ENCODE results near the gene RIMS4. TPM values are rescaled to one million over a fixed set of nuclear protein-coding genes. Genes with fewer than 3 reads are reported as not detected.

Gene RIMS4
- total RNA-seq, 1 donor from 2014 or later: 7.5 TPM

- TF ChIP-seq CTCF (conservative IDR thresholded peaks at IDR 0.05): no peak
- Mint-ChIP-seq H3K27ac (no peak overlapping the region), H3K27me3 (peaks cover 11% of the 10 kb centered on the region), H3K9me3 (no peaks in the 10 kb centered on the region), H3K4me3 (no peak overlapping the region), H3K4me1 (ENCODE audit: unreplicated experiment) (no peaks in the 10 kb centered on the region), H3K36me3 (no peaks in the 10 kb centered on the region)
- DNase-seq (ENCODE audit: extremely low spot score, unreplicated experiment): no peak
These were observed 24.6 kb downstream of the RIMS4 start for GRCh38 chr20:44785768-44786167.

GRCh38 chr20:44784688-44785087, 25.7 kb downstream of the RIMS4 start:
- no peaks in the 10 kb centered on the region for H3K9me3 Mint-ChIP-seq
- peaks cover 8% of the 10 kb centered on the region for H3K27me3 Mint-ChIP-seq
- no peak overlapping the region for H3K4me3 Mint-ChIP-seq
- H3K4me1 Mint-ChIP-seq (ENCODE audit: unreplicated experiment): no peaks in the 10 kb centered on the region
- no peaks in the 10 kb centered on the region for H3K36me3 Mint-ChIP-seq
- TF ChIP-seq CTCF (conservative IDR thresholded peaks at IDR 0.05): no peak
- no peak for DNase-seq (ENCODE audit: extremely low spot score, unreplicated experiment)
- H3K27ac Mint-ChIP-seq: no peak overlapping the region

- Mint-ChIP-seq H3K36me3 (no peaks in the 10 kb centered on the region), H3K4me3 (no peak overlapping the region), H3K4me1 (ENCODE audit: unreplicated experiment) (no peaks in the 10 kb centered on the region), H3K27ac (no peak overlapping the region), H3K27me3 (peaks cover 8% of the 10 kb centered on the region), H3K9me3 (no peaks in the 10 kb centered on the region)
- no peak for TF ChIP-seq CTCF (conservative IDR thresholded peaks at IDR 0.05)
- no peak for DNase-seq (ENCODE audit: extremely low spot score, unreplicated experiment)
These were observed 28.6 kb downstream of the RIMS4 start for GRCh38 chr20:44781791-44782190.

GRCh38 chr20:44781118-44781517, 29.2 kb downstream of the RIMS4 start:
- no peaks in the 10 kb centered on the region for H3K36me3 Mint-ChIP-seq
- TF ChIP-seq CTCF (conservative IDR thresholded peaks at IDR 0.05): no peak
- DNase-seq (ENCODE audit: extremely low spot score, unreplicated experiment): no peak
- H3K4me3 Mint-ChIP-seq: no peak overlapping the region
- no peak overlapping the region for H3K27ac Mint-ChIP-seq
- no peaks in the 10 kb centered on the region for H3K4me1 Mint-ChIP-seq (ENCODE audit: unreplicated experiment)
- H3K27me3 Mint-ChIP-seq: peaks cover 12% of the 10 kb centered on the region
- H3K9me3 Mint-ChIP-seq: no peaks in the 10 kb centered on the region

GRCh38 chr20:44780226-44780625, 30.1 kb downstream of the RIMS4 start:
- Mint-ChIP-seq H3K27ac (no peak overlapping the region), H3K4me1 (ENCODE audit: unreplicated experiment) (no peaks in the 10 kb centered on the region), H3K9me3 (no peaks in the 10 kb centered on the region), H3K36me3 (no peaks in the 10 kb centered on the region), H3K27me3 (peaks cover 12% of the 10 kb centered on the region), H3K4me3 (no peak overlapping the region)
- no peak for TF ChIP-seq CTCF (conservative IDR thresholded peaks at IDR 0.05)
- no peak for DNase-seq (ENCODE audit: extremely low spot score, unreplicated experiment)

- no peak for TF ChIP-seq CTCF (conservative IDR thresholded peaks at IDR 0.05)
- no peaks in the 10 kb centered on the region for H3K9me3 Mint-ChIP-seq
- no peak overlapping the region for H3K4me3 Mint-ChIP-seq
- H3K27me3 Mint-ChIP-seq: peaks cover 4% of the 10 kb centered on the region
- no peak overlapping the region for H3K27ac Mint-ChIP-seq
- H3K36me3 Mint-ChIP-seq: no peaks in the 10 kb centered on the region
- no peak for DNase-seq (ENCODE audit: extremely low spot score, unreplicated experiment)
- no peaks in the 10 kb centered on the region for H3K4me1 Mint-ChIP-seq (ENCODE audit: unreplicated experiment)
These were observed 33.4 kb downstream of the RIMS4 start for GRCh38 chr20:44776980-44777379.

Measured in type B pancreatic cell (in vitro differentiated cells).